HG03196 (cell line): Measurements from ENCODE around the gene GRIK1.

Experiments used
- ATAC-seq: cut with Tn5 transposase; IDR thresholded peaks from one replicate; pipeline ENCODE4 v1.9.1; 2021; ENCODE audit not compliant: unreplicated experiment

GRIK1 gene

DNA sequence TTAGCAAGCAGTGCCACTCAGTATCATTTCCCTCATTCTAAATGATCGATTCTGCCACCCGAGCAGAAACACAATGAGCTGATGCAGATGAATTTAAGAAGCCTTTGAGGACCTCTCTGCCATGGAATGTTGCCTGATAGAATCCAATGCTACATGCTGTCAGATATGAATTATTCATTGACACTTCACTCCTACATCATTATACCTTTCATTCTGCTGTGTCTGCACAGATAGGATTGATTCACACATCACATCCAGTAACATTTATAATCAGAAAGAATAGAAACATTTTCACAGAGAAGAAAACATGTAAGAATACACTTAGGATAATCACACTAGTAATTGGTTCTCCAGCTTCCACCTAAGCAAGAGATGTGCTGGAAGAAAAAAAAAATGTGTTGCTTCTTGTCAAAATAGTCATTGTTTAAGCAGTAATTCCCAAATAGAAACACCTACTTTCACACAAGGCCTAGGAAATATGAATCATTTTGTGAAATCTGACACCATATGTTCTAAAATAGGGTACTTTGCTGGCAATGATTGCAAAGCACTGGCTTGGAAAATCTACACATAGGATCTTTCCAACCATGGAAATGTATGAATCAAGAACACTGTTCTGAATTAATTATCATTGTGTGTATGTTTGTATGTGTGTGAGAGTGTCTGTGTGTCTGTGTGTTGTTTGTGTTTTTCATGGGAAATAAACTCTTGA, 110.1 kb downstream of the GRIK1 start:
- no peak for ATAC-seq

DNA sequence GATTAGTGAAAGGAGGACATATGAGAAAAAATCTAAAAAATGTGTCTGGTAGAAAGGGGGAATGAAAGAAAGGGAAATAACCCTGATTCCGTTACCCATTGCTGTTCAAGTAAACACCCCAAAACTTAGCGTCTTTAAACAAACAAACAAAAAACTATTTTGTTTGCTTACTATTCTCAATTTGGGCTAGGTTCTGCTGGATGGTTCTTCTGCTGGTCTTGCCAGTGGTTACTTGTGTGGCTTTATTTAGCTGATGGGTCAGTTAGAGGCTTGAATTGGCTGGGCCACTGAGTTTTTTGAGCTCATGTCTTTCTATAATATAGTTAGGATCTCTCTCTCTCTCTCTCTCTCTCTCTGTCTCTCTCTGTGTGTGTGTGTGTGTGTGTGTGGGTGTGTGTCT, 112.1 kb downstream of the GRIK1 start:
- ATAC-seq, result no peak

GRCh38 chr21:29827236-29827635, 112.6 kb downstream of the GRIK1 start:
- ATAC-seq, result no peak

GRCh38 chr21:29826386-29826785, 113.4 kb downstream of the GRIK1 start:
- no peak for ATAC-seq

GRCh38 chr21:29825936-29826335, 113.9 kb downstream of the GRIK1 start:
- no peak for ATAC-seq

DNA sequence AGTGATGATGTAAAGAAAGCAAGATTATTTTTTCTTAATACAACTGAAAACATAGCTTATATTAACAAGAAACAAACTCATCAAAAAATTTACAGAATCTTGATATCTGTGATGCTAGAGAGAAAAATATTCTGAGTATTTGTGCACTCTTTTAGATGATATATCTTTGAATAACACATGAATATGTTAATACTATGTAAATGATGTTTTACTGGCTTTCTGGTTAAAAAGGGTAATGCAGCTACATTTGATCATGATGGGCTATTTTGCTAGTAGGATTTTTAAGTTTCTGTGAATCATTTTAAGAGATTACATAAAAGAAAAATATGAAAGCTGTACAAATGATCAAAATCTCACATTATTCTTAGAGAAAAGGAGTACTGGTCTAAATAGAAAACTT, 114.5 kb downstream of the GRIK1 start:
- no peak for ATAC-seq

- no peak for ATAC-seq
Observed at GRCh38 chr21:29822064-29822463, 117.7 kb downstream of the GRIK1 start.

- ATAC-seq, result no peak
Observed at GRCh38 chr21:29821230-29821629, 118.6 kb downstream of the GRIK1 start.

- ATAC-seq, result no peak
Observed at GRCh38 chr21:29819675-29820326, 120.0 kb downstream of the GRIK1 start.

DNA sequence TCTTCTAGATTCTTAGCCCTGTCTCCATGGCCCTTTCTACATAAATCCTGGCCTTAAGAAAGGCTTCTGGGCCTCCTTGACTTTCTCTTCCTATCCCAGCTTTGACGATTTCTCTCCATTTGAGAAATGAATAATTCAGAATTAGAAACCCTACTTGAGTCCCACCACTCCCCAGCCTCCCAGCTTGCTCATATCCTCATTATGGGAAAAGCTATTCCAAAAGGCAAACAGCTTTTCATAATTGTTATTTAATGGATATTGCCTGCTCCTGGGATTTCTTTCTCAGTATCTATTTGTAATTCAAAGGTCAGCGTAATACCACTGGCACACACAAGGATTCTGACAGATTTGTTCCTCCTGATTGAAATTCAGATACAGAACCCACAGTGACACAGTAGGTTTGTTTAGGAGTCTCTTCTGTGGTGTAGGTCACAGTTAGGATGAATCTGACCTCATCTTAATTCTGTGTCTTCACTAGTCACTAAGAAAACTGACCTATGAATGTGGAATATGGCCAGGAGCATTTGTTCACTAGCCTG, 121.3 kb downstream of the GRIK1 start:
- ATAC-seq, result no peak

- ATAC-seq, result no peak
Observed at GRCh38 chr21:29817450-29817849, 122.3 kb downstream of the GRIK1 start.

DNA sequence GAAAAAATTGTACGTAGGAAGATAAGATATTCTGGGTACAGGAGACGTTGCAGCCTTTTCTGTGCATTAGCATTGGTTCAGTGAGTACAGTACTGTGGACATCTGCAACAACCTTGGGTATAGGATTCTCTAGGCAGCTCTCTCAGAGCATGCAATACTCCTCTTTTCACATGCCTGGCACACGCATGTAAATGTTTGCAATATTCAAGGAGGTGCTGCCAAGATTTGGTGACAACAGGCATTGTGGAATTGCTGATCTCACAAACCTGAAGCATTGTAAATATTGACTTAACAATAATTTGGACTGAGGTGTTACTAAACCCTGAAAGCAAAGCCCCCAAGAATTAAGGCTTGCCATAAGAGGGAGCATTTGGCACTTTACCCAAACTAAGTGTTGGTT, 126.8 kb downstream of the GRIK1 start:
- no peak for ATAC-seq

DNA sequence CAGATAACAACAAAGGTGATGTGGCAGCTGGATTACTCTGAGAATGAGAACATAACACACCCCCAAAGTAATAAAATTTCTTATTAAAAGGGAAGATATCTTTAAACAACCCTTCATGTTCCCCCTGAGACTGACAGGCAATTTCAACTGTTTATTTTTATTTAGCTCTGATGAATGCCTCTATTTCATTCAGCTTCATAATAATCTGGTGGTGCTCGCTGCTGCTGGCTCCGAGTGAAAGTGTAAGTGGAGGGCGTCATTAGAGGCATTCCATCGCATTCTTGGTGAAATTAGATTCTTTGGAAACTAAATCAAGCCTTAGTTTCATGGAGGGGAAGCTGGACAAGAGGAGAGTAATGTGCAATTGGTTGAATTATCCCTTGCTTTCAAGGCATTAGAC, 128.9 kb downstream of the GRIK1 start:
- ATAC-seq, result no peak

- ATAC-seq, result no peak
Observed at GRCh38 chr21:29808153-29808552, 131.6 kb downstream of the GRIK1 start.

DNA sequence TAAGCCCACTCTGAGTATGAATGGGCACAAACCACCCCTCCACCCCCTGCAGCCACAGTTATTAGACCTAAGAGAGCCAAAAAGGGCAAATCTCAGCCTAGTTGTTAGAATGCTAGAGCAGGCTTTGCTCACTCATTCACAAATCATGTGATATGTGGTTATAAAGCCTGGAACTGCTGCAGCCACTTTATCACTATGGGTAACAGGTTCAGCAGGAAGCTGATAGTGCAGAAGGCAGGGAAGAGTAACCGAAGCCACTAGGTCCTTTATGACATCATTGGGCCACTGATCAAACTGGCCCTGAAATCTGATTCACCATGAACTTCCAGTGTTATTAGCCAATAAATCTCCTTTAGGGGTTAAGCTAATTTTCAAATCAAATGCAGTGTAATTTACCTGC, 134.7 kb downstream of the GRIK1 start:
- ATAC-seq, result no peak

DNA sequence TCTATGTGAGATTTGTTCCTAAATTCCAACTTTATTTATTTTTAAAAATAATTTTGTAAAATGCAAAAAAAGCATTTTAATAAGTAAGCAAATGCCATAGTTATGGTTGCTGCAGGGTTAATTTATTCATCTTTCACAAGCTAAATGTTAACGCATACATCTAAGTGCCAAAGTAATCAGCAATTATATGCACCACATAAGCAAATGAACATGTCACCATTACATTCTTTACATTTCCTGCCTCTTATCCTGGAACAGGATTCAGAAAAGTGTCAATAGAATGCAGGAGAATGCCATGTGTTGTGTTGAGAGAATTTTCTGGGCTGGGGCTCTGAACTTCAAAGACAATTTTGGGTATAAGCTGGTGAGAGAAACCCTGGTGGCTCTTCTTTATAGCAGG, 136.6 kb downstream of the GRIK1 start:
- ATAC-seq, result no peak

DNA sequence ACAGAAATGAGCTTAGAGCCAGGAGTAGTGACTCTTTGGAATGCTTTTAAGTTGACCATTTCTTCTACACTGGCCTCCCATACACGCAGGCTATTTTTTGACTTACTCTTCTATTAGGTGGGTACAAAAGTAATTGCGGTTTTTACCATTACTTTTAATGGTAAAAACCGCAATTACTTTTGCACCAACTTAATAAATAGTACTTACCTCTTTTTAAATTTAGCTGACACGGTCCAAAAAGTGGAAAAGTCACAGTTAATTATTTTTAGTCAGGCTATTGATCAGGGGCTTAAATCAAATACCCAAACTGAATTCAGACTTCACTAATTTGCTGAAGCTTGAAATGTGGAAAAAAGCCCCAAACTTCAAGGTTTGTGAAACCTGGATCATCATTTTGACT, 138.7 kb downstream of the GRIK1 start:
- ATAC-seq, result no peak

DNA sequence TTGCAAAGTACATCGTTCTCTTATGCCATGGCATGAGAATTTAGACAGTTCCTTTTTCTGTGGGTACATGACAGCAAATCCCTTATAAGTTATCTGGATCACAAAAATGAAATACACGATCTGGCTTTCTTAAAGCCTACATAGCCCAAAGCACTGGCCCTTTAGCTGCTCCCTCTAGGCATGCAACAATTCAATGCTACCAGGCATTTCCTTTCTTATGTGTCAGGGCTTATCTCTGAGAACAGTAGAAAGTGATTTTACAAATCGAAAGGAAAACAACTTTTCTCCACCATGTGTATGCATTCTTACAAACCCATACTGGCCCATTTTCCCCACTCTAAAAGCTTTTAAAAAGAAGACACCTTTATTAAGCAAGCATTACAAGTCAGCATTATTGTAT, 139.7 kb downstream of the GRIK1 start:
- no peak for ATAC-seq

- ATAC-seq, result no peak
Observed at GRCh38 chr21:29798840-29799239, 141.0 kb downstream of the GRIK1 start.

- no peak for ATAC-seq
Observed at GRCh38 chr21:29797155-29797554, 142.6 kb downstream of the GRIK1 start.

DNA sequence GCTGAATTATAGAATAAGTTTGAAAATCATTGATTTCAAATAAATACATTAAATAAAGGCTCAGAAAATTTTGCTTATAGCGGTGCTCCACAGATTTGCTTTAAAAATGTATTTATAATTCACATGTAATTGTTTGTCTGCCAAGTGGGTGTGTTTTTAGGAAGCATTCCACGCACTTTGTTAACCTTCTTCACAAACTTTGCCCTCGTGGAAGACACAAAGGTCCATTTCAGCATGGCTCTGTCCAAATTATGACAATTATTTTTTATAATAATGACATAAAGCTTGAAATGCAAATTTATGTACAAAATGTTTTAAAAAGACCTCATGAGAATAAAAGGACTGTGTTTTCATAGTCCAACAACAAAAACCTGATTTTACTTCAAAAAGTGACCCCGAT, 146.1 kb downstream of the GRIK1 start:
- ATAC-seq, result no peak

GRCh38 chr21:29789393-29789792, 150.4 kb downstream of the GRIK1 start:
- no peak for ATAC-seq

- ATAC-seq, result no peak
Observed at GRCh38 chr21:29788752-29789151, 151.0 kb downstream of the GRIK1 start.
